Measurements from ENCODE around the gene VPS54.
A peak's percentile ranks its signal among the peaks of the same experiment; 100 is the strongest.

Gene VPS54

GRCh38 chr2:64017811-64018700 is 1.2 kb downstream of the VPS54 start:
- H3K9ac ChIP-seq (ENCODE audit: low read depth, low read length): peak overlapping the region; percentile 60
- peaks cover 3% of the 10 kb centered on the region for H3K4me1 ChIP-seq (ENCODE audit: control insufficient read depth, insufficient read depth, low read length)
- no peaks in the 10 kb centered on the region for H3K27me3 ChIP-seq (ENCODE audit: control insufficient read depth, insufficient read depth, low read length)
- H3K9me3 ChIP-seq (ENCODE audit: control insufficient read depth, insufficient read depth, low read length): no peaks in the 10 kb centered on the region
- H3K36me3 ChIP-seq (ENCODE audit: control insufficient read depth, insufficient read depth, low read length): no peaks in the 10 kb centered on the region
- peak overlapping the region; percentile 81 for H3K4me3 ChIP-seq (ENCODE audit: low read depth, low read length)

- H3K27me3 ChIP-seq (ENCODE audit: control insufficient read depth, insufficient read depth, low read length): no peaks in the 10 kb centered on the region
- H3K36me3 ChIP-seq (ENCODE audit: control insufficient read depth, insufficient read depth, low read length): no peaks in the 10 kb centered on the region
- no peaks in the 10 kb centered on the region for H3K9me3 ChIP-seq (ENCODE audit: control insufficient read depth, insufficient read depth, low read length)
- no peak overlapping the region for H3K4me3 ChIP-seq (ENCODE audit: low read depth, low read length)
- no peak overlapping the region for H3K9ac ChIP-seq (ENCODE audit: low read depth, low read length)
- H3K4me1 ChIP-seq (ENCODE audit: control insufficient read depth, insufficient read depth, low read length): peaks cover 3% of the 10 kb centered on the region
Observed at GRCh38 chr2:64015898-64016297, 3.3 kb downstream of the VPS54 start.

- Histone ChIP-seq H3K36me3 (ENCODE audit: control insufficient read depth, insufficient read depth, low read length) (no peaks in the 10 kb centered on the region), H3K9me3 (ENCODE audit: control insufficient read depth, insufficient read depth, low read length) (no peaks in the 10 kb centered on the region), H3K4me1 (ENCODE audit: control insufficient read depth, insufficient read depth, low read length) (peaks cover 3% of the 10 kb centered on the region), H3K9ac (ENCODE audit: low read depth, low read length) (no peak overlapping the region), H3K27me3 (ENCODE audit: control insufficient read depth, insufficient read depth, low read length) (no peaks in the 10 kb centered on the region), H3K4me3 (ENCODE audit: low read depth, low read length) (no peak overlapping the region)
Observed at GRCh38 chr2:64015391-64015790, 3.8 kb downstream of the VPS54 start.

- no peak overlapping the region for H3K9ac ChIP-seq (ENCODE audit: low read depth, low read length)
- H3K9me3 ChIP-seq (ENCODE audit: control insufficient read depth, insufficient read depth, low read length): no peaks in the 10 kb centered on the region
- no peaks in the 10 kb centered on the region for H3K27me3 ChIP-seq (ENCODE audit: control insufficient read depth, insufficient read depth, low read length)
- H3K4me3 ChIP-seq (ENCODE audit: low read depth, low read length): no peak overlapping the region
- H3K4me1 ChIP-seq (ENCODE audit: control insufficient read depth, insufficient read depth, low read length): no peaks in the 10 kb centered on the region
- H3K36me3 ChIP-seq (ENCODE audit: control insufficient read depth, insufficient read depth, low read length): no peaks in the 10 kb centered on the region
Observed at GRCh38 chr2:64014628-64015027, 4.6 kb downstream of the VPS54 start.

GRCh38 chr2:64013053-64013452 is 6.2 kb downstream of the VPS54 start:
- Histone ChIP-seq H3K4me1 (ENCODE audit: control insufficient read depth, insufficient read depth, low read length) (no peaks in the 10 kb centered on the region), H3K36me3 (ENCODE audit: control insufficient read depth, insufficient read depth, low read length) (no peaks in the 10 kb centered on the region), H3K9ac (ENCODE audit: low read depth, low read length) (no peak overlapping the region), H3K9me3 (ENCODE audit: control insufficient read depth, insufficient read depth, low read length) (no peaks in the 10 kb centered on the region), H3K27me3 (ENCODE audit: control insufficient read depth, insufficient read depth, low read length) (no peaks in the 10 kb centered on the region), H3K4me3 (ENCODE audit: low read depth, low read length) (no peak overlapping the region)

GRCh38 chr2:64012115-64012514 is 7.1 kb downstream of the VPS54 start:
- Histone ChIP-seq H3K36me3 (ENCODE audit: control insufficient read depth, insufficient read depth, low read length) (no peaks in the 10 kb centered on the region), H3K9me3 (ENCODE audit: control insufficient read depth, insufficient read depth, low read length) (no peaks in the 10 kb centered on the region), H3K4me3 (ENCODE audit: low read depth, low read length) (no peak overlapping the region), H3K9ac (ENCODE audit: low read depth, low read length) (no peak overlapping the region), H3K27me3 (ENCODE audit: control insufficient read depth, insufficient read depth, low read length) (no peaks in the 10 kb centered on the region), H3K4me1 (ENCODE audit: control insufficient read depth, insufficient read depth, low read length) (no peaks in the 10 kb centered on the region)

GRCh38 chr2:64008434-64009009 is 10.7 kb downstream of the VPS54 start:
- H3K9ac ChIP-seq (ENCODE audit: low read depth, low read length): no peak overlapping the region
- no peak overlapping the region for H3K4me3 ChIP-seq (ENCODE audit: low read depth, low read length)
- H3K27me3 ChIP-seq (ENCODE audit: control insufficient read depth, insufficient read depth, low read length): no peaks in the 10 kb centered on the region
- no peaks in the 10 kb centered on the region for H3K9me3 ChIP-seq (ENCODE audit: control insufficient read depth, insufficient read depth, low read length)
- H3K36me3 ChIP-seq (ENCODE audit: control insufficient read depth, insufficient read depth, low read length): no peaks in the 10 kb centered on the region
- no peaks in the 10 kb centered on the region for H3K4me1 ChIP-seq (ENCODE audit: control insufficient read depth, insufficient read depth, low read length)

- Histone ChIP-seq H3K36me3 (ENCODE audit: control insufficient read depth, insufficient read depth, low read length) (no peaks in the 10 kb centered on the region), H3K27me3 (ENCODE audit: control insufficient read depth, insufficient read depth, low read length) (no peaks in the 10 kb centered on the region), H3K4me3 (ENCODE audit: low read depth, low read length) (no peak overlapping the region), H3K4me1 (ENCODE audit: control insufficient read depth, insufficient read depth, low read length) (no peaks in the 10 kb centered on the region), H3K9ac (ENCODE audit: low read depth, low read length) (no peak overlapping the region), H3K9me3 (ENCODE audit: control insufficient read depth, insufficient read depth, low read length) (no peaks in the 10 kb centered on the region)
Observed at GRCh38 chr2:64007924-64008323, 11.3 kb downstream of the VPS54 start.

GRCh38 chr2:64005707-64006356 is 13.4 kb downstream of the VPS54 start:
- Histone ChIP-seq H3K9me3 (ENCODE audit: control insufficient read depth, insufficient read depth, low read length) (no peaks in the 10 kb centered on the region), H3K9ac (ENCODE audit: low read depth, low read length) (no peak overlapping the region), H3K27me3 (ENCODE audit: control insufficient read depth, insufficient read depth, low read length) (no peaks in the 10 kb centered on the region), H3K36me3 (ENCODE audit: control insufficient read depth, insufficient read depth, low read length) (no peaks in the 10 kb centered on the region), H3K4me1 (ENCODE audit: control insufficient read depth, insufficient read depth, low read length) (no peaks in the 10 kb centered on the region), H3K4me3 (ENCODE audit: low read depth, low read length) (no peak overlapping the region)

- Histone ChIP-seq H3K9ac (ENCODE audit: low read depth, low read length) (no peak overlapping the region), H3K4me3 (ENCODE audit: low read depth, low read length) (no peak overlapping the region), H3K27me3 (ENCODE audit: control insufficient read depth, insufficient read depth, low read length) (no peaks in the 10 kb centered on the region), H3K4me1 (ENCODE audit: control insufficient read depth, insufficient read depth, low read length) (no peaks in the 10 kb centered on the region), H3K36me3 (ENCODE audit: control insufficient read depth, insufficient read depth, low read length) (no peaks in the 10 kb centered on the region), H3K9me3 (ENCODE audit: control insufficient read depth, insufficient read depth, low read length) (no peaks in the 10 kb centered on the region)
Observed at GRCh38 chr2:64003239-64003638, 16.0 kb downstream of the VPS54 start.

GRCh38 chr2:64001382-64002101 is 17.7 kb downstream of the VPS54 start:
- Histone ChIP-seq H3K36me3 (ENCODE audit: control insufficient read depth, insufficient read depth, low read length) (no peaks in the 10 kb centered on the region), H3K9ac (ENCODE audit: low read depth, low read length) (no peak overlapping the region), H3K27me3 (ENCODE audit: control insufficient read depth, insufficient read depth, low read length) (no peaks in the 10 kb centered on the region)

More at GRCh38 chr2:64001382-64002101, 17.7 kb downstream of the VPS54 start:
- Histone ChIP-seq H3K9me3 (ENCODE audit: control insufficient read depth, insufficient read depth, low read length) (no peaks in the 10 kb centered on the region), H3K4me3 (ENCODE audit: low read depth, low read length) (no peak overlapping the region), H3K4me1 (ENCODE audit: control insufficient read depth, insufficient read depth, low read length) (no peaks in the 10 kb centered on the region)
